Dendritic cell treated with granulocyte-macrophage colony-stimulating factor and Interleukin-4, amounts not matched to agents 40 ng/mL and 50 ng/mL, for 4 days (primary cell): ENCODE measurements around the gene STMP1.

Source experiments
- H3K27ac Mint-ChIP-seq: one replicate; pipeline ENCODE4 v1.8.0; 2022; ENCODE audit warnings: mild to moderate bottlenecking, mixed read lengths
- H3K27me3 Mint-ChIP-seq: one replicate; pipeline ENCODE4 v1.8.0; 2022; ENCODE audit warnings: mild to moderate bottlenecking, mixed read lengths
- H3K36me3 Mint-ChIP-seq: one replicate; pipeline ENCODE4 v1.8.0; 2022; ENCODE audit warnings: low read depth, mixed read lengths
- H3K4me1 Mint-ChIP-seq: one replicate; pipeline ENCODE4 v1.8.0; 2022; ENCODE audit warnings: low read depth, mixed read lengths
- H3K4me3 Mint-ChIP-seq: one replicate; pipeline ENCODE4 v1.8.0; 2022; ENCODE audit warnings: mild to moderate bottlenecking, moderate library complexity, mixed read lengths
- H3K9me3 Mint-ChIP-seq: one replicate; pipeline ENCODE4 v1.8.0; 2022; ENCODE audit warnings: mixed read lengths
- intact Hi-C: fragments of 100-400 bp; cut with micrococcal nuclease; formaldehyde crosslinking; loops from one replicate; pipeline ENCODE4 v1.15.0; 2022

Gene STMP1

DNA sequence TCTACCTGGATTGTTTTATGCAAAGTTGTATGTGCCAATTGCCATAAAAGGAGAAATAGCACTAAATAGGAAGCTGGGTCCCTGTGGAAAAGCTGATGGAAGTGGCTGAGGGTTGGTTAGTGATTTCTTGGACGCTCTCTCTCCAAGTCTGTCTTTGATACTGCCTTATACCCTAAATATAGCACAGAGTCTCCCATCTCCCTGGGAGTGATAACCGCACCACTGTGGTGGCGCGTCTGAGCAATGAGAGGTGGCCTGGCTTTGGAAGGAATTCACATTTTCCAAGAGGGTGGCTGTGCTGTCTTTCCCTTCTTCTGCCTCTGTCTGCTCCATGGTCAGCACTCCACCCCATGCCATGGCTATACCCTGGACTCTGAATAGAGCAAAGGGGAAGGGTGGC is 31.2 kb downstream of the STMP1 start:
- H3K27me3 Mint-ChIP-seq, result no peaks in the 10 kb centered on the region
- H3K27ac Mint-ChIP-seq, result no peak overlapping the region
- H3K4me1 Mint-ChIP-seq, result peaks cover 21% of the 10 kb centered on the region
- H3K36me3 Mint-ChIP-seq, result peaks cover 41% of the 10 kb centered on the region
- intact Hi-C loops, result no loop called here
- H3K9me3 Mint-ChIP-seq, result no peaks in the 10 kb centered on the region
- H3K4me3 Mint-ChIP-seq, result no peak overlapping the region

DNA sequence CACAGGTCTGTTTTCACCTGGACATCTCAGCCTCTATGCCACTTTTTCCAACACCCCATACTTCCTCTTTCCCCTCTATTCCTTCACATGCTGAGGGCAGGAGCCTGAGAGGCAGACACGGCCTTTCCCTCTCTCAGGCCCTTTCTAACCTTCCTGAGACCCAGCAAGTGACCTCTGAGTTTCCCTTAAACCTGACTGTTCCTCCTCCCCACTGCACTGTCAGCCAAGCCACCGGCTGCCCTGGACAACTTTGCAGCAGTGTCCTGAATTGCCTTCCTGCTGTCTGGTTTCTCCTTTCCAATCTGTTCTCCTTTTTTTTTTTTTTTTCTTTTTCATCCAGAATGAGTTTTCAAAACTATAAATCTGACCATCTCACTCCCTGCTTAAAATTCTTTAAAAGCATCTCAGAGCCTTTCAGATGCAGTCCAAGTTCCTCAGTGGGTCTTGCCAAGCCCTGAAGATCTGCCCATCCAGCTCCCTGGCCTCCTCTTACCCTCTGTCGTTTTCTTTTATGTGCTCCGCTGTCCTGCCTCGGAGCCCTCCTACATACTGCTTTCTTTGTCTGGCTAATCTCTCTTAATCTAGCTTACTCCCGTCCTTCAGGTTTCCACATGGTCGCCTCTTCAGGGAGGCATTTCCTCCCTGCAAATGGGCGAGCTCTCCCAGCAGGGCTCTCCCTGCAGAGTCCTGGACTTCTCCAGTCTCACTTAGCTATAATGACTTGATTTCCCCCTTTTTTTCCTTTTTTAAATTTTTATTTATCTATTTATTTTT is 35.1 kb downstream of the STMP1 start:
- no peak overlapping the region for H3K4me3 Mint-ChIP-seq
- H3K36me3 Mint-ChIP-seq, result peaks cover 15% of the 10 kb centered on the region
- no peaks in the 10 kb centered on the region for H3K27me3 Mint-ChIP-seq
- H3K27ac Mint-ChIP-seq, result no peak overlapping the region
- H3K9me3 Mint-ChIP-seq, result no peaks in the 10 kb centered on the region
- peaks cover 10% of the 10 kb centered on the region for H3K4me1 Mint-ChIP-seq
- intact Hi-C loops, result no loop called here

- intact Hi-C loops, result no loop called here
- Mint-ChIP-seq H3K36me3 (peaks cover 6% of the 10 kb centered on the region), H3K4me3 (no peak overlapping the region), H3K27ac (no peak overlapping the region), H3K9me3 (no peaks in the 10 kb centered on the region), H3K27me3 (no peaks in the 10 kb centered on the region), H3K4me1 (no peaks in the 10 kb centered on the region)
Observed at GRCh38 chr7:135704074-135704473, 41.8 kb downstream of the STMP1 start.

- Mint-ChIP-seq H3K9me3 (no peaks in the 10 kb centered on the region), H3K36me3 (peaks cover 6% of the 10 kb centered on the region), H3K4me3 (no peak overlapping the region), H3K27ac (no peak overlapping the region), H3K4me1 (no peaks in the 10 kb centered on the region), H3K27me3 (no peaks in the 10 kb centered on the region)
- intact Hi-C loops, result no loop called here
Observed at GRCh38 chr7:135704698-135705097, 42.4 kb downstream of the STMP1 start.

DNA sequence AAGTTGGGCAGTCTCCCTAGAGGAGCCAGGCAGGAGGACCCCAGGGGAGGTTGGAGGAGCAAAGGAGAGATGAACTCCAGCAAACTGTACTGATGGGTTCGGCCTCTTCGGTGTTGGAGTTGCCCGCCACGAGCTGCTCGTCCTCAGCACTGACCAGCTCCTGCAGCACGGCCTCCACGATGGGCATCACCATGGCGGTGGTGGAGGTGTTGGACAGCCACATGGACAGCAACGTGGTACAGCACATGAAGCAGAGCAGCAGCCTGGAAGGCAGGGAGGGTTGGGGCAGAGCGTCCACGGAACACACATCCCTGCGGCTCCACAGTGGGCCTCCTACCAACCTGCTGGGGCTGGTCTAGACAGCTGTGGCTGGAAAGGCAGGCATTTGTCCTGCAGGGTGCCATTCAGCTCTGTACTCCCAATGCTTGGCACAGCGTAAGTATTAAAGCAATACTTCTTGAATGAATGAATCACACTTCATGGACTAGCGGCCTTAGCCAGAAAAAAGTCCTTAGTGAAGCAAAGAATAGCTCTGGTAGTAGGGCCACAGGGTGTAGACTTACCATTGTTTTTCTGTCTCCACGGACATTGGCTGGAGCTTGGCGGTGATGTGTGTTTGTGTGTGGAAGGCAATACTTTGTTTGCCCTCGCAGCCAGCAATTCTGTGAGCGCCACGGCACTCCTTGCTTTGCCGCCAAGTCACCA is 43.9 kb downstream of the STMP1 start:
- no peak overlapping the region for H3K4me3 Mint-ChIP-seq
- H3K27me3 Mint-ChIP-seq, result no peaks in the 10 kb centered on the region
- H3K27ac Mint-ChIP-seq, result no peak overlapping the region
- no peaks in the 10 kb centered on the region for H3K36me3 Mint-ChIP-seq
- H3K9me3 Mint-ChIP-seq, result no peaks in the 10 kb centered on the region
- intact Hi-C loops, result no loop called here
- no peaks in the 10 kb centered on the region for H3K4me1 Mint-ChIP-seq

GRCh38 chr7:135706858-135707569 is 44.7 kb downstream of the STMP1 start:
- no peak overlapping the region for H3K4me3 Mint-ChIP-seq
- intact Hi-C loops, result no loop called here
- no peaks in the 10 kb centered on the region for H3K27me3 Mint-ChIP-seq
- no peak overlapping the region for H3K27ac Mint-ChIP-seq
- H3K4me1 Mint-ChIP-seq, result no peaks in the 10 kb centered on the region
- H3K36me3 Mint-ChIP-seq, result no peaks in the 10 kb centered on the region
- H3K9me3 Mint-ChIP-seq, result no peaks in the 10 kb centered on the region

GRCh38 chr7:135707570-135707966 is 45.3 kb downstream of the STMP1 start:
- H3K9me3 Mint-ChIP-seq, result no peaks in the 10 kb centered on the region
- intact Hi-C loops, result no loop called here
- H3K27ac Mint-ChIP-seq, result no peak overlapping the region
- H3K36me3 Mint-ChIP-seq, result no peaks in the 10 kb centered on the region
- no peaks in the 10 kb centered on the region for H3K4me1 Mint-ChIP-seq
- H3K27me3 Mint-ChIP-seq, result no peaks in the 10 kb centered on the region
- no peak overlapping the region for H3K4me3 Mint-ChIP-seq

GRCh38 chr7:135708041-135708440 is 45.7 kb downstream of the STMP1 start:
- Mint-ChIP-seq H3K27me3 (peaks cover 2% of the 10 kb centered on the region), H3K27ac (no peak overlapping the region), H3K4me3 (no peak overlapping the region), H3K9me3 (no peaks in the 10 kb centered on the region), H3K4me1 (no peaks in the 10 kb centered on the region), H3K36me3 (no peaks in the 10 kb centered on the region)
- intact Hi-C loops, result no loop called here

GRCh38 chr7:135709508-135709907 is 47.2 kb downstream of the STMP1 start:
- H3K36me3 Mint-ChIP-seq, result no peaks in the 10 kb centered on the region
- intact Hi-C loops, result no loop called here
- H3K27me3 Mint-ChIP-seq, result peaks cover 2% of the 10 kb centered on the region
- no peaks in the 10 kb centered on the region for H3K9me3 Mint-ChIP-seq
- H3K4me1 Mint-ChIP-seq, result no peaks in the 10 kb centered on the region
- H3K4me3 Mint-ChIP-seq, result no peak overlapping the region
- H3K27ac Mint-ChIP-seq, result no peak overlapping the region

GRCh38 chr7:135710417-135711138 is 48.3 kb downstream of the STMP1 start:
- peaks cover 2% of the 10 kb centered on the region for H3K27me3 Mint-ChIP-seq
- intact Hi-C loops, result no loop called here

DNA sequence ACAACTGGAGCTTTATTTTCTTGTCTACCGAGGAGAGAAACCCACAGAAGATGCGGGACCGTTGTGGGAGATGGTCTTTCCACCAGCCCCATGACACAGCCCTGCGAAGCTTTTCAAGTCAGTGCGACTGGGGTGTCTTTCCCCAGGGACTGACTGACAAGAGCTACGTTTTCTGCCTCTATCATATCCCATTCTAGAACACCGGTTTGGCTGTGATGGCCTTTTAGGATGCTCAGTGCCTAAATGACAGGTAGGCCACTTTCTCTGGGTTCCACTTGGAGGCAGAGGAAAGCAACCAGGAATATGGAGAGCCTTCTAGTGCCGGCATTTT is 48.8 kb downstream of the STMP1 start:
- Mint-ChIP-seq H3K27ac (no peak overlapping the region), H3K36me3 (no peaks in the 10 kb centered on the region), H3K4me1 (no peaks in the 10 kb centered on the region), H3K4me3 (no peak overlapping the region), H3K27me3 (peaks cover 2% of the 10 kb centered on the region), H3K9me3 (no peaks in the 10 kb centered on the region)
- intact Hi-C loops, result no loop called here

More at GRCh38 chr7:135710417-135711138, 48.3 kb downstream of the STMP1 start:
- Mint-ChIP-seq H3K36me3 (no peaks in the 10 kb centered on the region), H3K4me3 (no peak overlapping the region), H3K27ac (no peak overlapping the region), H3K9me3 (no peaks in the 10 kb centered on the region), H3K4me1 (no peaks in the 10 kb centered on the region)

DNA sequence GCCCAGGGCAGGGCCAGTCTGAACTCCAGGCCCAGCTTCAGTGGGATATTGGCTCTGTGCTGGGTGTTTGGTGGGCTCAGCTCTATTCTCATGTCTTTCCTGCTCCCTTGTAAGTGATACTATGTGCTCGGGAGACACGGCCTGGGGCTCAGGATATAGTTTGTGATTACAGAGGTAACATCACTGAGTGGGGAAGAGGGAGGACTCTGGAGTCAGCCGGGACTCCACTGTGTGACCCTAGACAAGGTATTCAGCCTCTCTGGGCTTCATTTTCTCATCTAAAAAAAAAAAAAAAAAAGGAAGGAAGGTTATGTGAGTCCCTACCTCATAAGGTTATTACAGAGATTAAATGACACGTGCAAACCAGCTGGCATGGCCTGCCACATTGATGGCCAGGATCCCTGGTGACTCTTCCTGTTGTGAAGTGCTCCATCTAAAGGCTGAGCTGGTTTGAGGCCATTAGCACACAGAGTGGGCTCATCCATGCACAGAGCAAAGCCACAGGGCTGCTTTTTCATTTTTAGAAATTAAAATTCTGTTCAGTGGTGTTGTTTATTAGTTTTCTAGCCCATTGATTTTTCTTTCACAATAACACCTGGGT is 50.0 kb downstream of the STMP1 start:
- no peaks in the 10 kb centered on the region for H3K4me1 Mint-ChIP-seq
- intact Hi-C loops, result no loop called here

GRCh38 chr7:135712796-135713195 is 50.5 kb downstream of the STMP1 start:
- Mint-ChIP-seq H3K9me3 (no peaks in the 10 kb centered on the region), H3K4me1 (no peaks in the 10 kb centered on the region), H3K27me3 (peaks cover 2% of the 10 kb centered on the region), H3K36me3 (no peaks in the 10 kb centered on the region), H3K4me3 (no peak overlapping the region), H3K27ac (no peak overlapping the region)
- intact Hi-C loops, result no loop called here

More for the DNA sequence above, 50.0 kb downstream of the STMP1 start:
- Mint-ChIP-seq H3K4me3 (no peak overlapping the region), H3K27ac (no peak overlapping the region), H3K9me3 (no peaks in the 10 kb centered on the region), H3K27me3 (peaks cover 2% of the 10 kb centered on the region), H3K36me3 (no peaks in the 10 kb centered on the region)
